ENCODE data around the gene C9orf78.

C9orf78 gene, protein sequence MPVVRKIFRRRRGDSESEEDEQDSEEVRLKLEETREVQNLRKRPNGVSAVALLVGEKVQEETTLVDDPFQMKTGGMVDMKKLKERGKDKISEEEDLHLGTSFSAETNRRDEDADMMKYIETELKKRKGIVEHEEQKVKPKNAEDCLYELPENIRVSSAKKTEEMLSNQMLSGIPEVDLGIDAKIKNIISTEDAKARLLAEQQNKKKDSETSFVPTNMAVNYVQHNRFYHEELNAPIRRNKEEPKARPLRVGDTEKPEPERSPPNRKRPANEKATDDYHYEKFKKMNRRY

GRCh38 chr9:129835128-129835859, at the start of gene C9orf78, which contains the start of gene USP20:
C9orf78 (minus strand) TSS chr9:129835275; CDS start chr9:129835221, 54 bp downstream.
USP20 (plus strand) TSS chr9:129835458; CDS start chr9:129852556, 17,098 bp downstream.
- DNase-seq (ENCODE audit: low read depth) = peak; percentile 96

DNA sequence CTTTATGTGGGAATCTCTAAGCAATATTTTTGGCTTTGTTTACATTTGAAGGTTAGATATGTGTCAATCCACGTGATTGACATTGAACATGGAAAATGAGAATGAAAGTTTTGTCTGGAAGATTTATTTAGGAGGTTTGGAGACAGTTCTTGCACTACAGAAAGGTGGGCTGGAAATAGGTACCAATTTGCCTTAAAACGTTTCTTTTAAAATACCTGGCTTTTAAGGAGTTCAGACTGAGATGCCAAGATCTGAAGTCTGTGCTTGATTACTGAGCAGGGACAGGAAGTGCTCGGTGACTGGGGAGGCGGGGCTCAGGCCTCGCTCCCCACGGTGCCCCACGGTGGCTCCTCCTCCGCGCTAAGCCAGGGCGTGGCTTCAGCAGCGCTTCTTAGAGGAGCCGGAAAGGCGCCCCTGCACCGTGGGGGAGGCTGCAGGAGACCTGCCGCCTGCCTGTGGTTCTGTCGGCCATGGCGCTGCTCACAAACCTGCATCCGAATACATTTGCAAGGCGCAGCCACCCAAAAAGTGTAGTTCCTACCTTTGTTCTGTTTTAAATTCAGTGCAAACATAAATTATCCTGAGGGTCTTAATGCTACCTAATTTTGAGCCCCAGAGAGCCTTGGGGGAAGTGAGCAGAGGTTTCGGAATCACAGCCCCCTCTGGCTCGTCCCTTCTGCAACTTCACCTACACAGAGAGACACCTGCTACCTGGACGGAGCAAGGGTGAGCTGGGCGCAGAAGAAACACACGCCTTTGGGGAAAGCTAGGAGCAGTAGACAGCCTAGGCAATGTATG, 49.3 kb upstream of the C9orf78 start:
- DNase-seq (ENCODE audit: low read depth) = peak; percentile 93

DNA sequence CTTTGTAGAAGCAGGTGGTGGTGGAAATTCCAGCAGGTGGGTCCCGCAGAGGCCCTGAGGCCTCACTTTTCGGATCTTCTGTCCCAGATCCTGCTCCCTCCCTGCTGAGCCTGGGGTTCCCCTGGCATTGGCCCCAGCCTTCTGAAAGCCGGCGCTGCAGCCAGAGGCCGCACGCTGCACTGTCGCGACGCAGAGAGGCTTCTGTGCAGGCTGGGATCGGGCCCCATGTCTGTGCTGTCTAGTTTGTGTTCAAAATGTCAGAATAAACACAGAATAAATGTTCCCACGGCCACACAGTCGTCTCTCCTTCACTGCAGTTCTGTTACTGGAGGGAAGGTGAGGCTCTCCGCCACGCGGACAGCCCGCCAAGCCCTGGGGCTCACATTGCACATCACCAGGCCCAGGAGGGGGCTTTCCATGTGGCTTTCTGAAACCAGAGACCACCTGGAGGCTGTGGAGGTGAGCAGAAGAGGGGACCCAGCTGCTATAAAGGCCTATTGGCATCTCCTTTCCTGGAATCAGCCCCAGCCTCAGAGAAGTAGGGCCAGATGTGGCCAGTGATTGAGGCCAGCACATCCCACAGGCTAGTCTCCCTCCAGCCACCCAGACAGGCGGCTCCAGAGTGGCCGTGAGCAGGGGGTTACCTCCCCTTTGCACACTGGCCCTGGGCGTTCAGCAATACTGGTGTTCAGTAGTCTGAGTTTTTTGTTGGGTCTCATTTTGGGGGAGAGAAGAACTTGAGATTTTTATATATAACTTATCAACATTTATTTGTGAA, 46.7 kb upstream of the C9orf78 start:
- no peak for DNase-seq (ENCODE audit: low read depth)

GRCh38 chr9:129880654-129881546, 45.8 kb upstream of the C9orf78 start:
- no peak for DNase-seq (ENCODE audit: low read depth)

GRCh38 chr9:129879991-129880653, 45.0 kb upstream of the C9orf78 start:
- DNase-seq (ENCODE audit: low read depth) = no peak

DNA sequence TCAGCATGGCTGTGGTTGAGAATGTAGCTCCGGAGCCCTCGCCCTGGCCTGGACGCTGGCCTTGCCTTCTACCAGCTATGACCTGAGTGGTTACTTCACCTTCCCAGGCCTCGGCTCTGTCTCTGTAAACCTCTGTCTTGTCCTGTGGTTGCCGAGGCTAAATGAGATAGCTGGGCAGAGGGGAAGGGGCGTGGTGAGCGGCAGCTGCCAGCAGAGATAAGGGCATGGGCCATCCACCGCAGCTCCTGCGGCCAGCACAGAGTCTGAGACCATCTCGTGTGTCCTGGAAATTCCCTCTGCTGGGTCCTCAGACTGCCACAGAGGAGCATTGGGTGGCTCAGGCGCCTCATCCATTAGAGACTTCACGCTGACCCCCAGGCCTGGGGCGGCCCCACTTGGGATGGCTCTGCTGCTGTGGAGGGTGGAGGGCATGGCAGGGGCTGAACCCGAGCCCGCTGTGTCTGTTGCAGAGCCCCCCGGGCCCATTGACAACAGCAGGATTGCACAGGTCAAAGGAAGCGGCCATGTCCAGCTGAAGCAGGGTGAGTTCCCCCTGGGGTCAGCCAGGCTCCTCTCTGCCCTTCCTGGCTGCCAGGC, 44.1 kb upstream of the C9orf78 start:
- DNase-seq (ENCODE audit: low read depth) = no peak

DNA sequence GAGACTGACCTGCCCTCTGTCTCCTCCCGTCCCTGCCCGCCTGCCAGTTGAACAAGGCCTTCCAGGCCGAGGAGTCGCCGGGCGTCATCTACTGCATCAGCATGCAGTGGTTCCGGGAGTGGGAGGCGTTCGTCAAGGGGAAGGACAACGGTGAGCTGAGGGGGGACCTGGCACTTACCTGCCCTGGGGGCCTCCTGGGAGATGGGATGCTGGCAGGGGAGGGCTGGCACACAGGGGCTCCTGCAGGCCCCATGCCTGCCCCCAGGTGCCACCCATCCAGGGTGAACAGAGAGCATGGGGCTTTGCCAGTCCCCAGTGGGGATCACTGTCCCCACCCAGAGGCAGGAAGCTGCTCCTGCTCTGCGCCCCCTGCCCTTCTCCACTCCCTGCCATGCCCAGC, 43.2 kb upstream of the C9orf78 start:
- DNase-seq (ENCODE audit: low read depth) = no peak

- DNase-seq (ENCODE audit: low read depth) = no peak
Observed at GRCh38 chr9:129876815-129877214, 41.7 kb upstream of the C9orf78 start.

DNA sequence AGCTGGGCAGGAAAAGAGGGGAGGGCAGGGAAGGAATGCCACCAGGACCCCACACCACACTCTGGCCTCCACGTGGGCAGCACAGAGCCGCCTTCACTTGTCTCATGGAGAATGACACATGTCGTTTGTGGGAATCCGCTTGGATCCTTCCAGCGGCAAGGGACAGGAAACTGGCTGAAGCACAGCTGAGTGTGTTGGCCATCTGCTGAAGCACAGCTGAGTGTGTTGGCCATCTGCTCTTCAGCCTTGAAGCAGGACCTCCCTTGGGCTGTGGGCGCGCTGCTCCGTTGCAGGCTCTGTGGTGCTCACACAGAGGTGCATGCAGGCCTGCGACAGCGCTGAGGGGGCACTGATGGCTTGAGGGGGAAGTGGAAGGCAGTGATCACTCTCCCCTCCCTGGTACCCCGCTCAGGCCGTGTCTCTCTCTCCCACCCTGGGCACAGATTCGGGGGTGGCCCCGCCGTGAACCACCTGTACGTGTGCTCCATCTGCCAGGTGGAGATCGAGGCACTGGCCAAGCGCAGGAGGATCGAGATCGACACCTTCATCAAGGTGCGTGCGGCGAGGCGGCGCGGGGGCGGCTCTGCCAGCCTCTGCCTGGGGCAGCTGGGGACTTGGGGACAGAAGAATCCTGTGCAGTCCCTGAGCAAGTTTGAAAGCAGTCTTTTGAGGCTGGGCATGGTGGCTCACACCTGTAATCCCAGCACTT, 40.8 kb upstream of the C9orf78 start:
- DNase-seq (ENCODE audit: low read depth) = no peak

- no peak for DNase-seq (ENCODE audit: low read depth)
Observed at GRCh38 chr9:129875181-129875611, 40.1 kb upstream of the C9orf78 start.

GRCh38 chr9:129874261-129875101, 39.4 kb upstream of the C9orf78 start:
- no peak for DNase-seq (ENCODE audit: low read depth)

DNA sequence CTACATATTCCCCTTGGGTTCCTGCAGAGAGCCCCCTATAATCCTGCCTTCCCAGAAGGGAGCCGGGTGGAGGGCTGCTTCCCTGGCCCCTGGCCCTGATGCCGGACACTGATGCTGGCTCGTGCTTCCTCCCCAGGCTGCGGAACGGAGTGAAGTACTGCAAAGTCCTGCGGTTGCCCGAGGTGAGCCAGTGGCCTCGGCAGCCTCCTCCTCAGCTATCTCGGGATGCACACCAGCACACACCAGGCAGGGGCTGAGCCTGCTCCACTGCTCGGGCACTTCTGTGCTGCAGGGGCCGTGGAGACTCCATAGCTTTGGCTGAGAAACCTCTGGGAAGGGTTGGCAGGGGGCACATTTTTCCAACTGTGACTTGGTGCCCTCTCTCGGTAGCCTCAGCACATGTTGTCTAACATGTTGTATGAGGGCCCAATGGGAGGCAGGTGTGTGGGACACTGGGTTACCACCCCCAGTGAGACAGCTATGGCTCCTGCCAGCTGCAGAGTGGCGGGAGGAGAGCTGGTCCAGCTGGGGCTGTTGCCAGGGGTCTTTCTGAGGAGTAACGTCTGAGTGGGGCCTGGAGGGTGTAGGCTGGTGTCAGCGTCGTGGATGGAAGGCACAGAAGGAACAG, 38.6 kb upstream of the C9orf78 start:
- no peak for DNase-seq (ENCODE audit: low read depth)

GRCh38 chr9:129871046-129871445, 36.0 kb upstream of the C9orf78 start:
- no peak for DNase-seq (ENCODE audit: low read depth)

DNA sequence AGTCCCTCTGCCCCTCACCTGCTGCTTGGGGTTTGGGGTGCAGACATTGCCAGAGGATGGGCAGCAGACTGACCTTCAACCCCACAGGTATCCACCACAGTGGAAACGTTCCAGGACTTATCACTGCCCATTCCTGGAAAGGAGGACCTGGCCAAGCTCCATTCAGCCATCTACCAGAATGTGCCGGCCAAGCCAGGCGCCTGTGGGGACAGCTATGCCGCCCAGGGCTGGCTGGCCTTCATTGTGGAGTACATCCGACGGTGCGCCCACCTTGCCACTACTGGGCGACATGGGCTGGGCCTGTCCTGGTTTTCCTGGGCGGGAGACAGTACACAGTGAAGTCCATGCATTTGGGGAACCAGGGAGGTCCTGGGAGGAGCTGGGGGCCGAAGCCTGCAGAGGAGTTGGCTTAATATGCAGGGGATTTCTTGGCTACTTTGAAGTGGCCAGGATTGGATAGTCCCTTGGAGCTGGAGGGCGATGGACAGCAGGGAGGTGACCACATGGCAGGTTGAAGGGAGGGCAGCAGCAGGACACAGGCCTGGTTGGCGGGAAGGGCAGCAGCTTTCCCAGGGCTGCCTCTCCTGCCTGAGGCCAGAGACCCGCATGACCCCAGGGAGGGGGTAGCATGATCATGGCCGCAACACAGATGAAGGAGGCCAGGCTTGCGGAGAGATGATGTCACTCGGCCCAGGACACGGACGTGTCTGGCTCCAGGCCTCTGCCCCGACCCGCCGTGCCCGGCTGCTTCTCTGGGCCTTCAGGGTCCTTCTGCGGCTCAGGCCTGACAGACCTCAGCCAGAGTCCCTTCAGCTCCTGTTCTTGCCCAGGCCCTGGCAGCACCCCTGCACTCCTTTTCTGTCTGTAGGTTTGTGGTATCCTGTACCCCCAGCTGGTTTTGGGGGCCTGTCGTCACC, 34.8 kb upstream of the C9orf78 start:
- DNase-seq (ENCODE audit: low read depth) = no peak

GRCh38 chr9:129868872-129869486, 33.9 kb upstream of the C9orf78 start:
- peak; percentile 86 for DNase-seq (ENCODE audit: low read depth)

Measured in activated gamma-delta T cell treated with anti-CD3 and anti-CD28 coated beads, Interleukin-2, amount 50 U/mL, for 16 hours (primary cell).